Neural cell (in vitro differentiated cells): ENCODE data around the gene TMPRSS6. TPM values are rescaled to one million over a fixed set of nuclear protein-coding genes. Genes with fewer than 3 reads are reported as not detected.

Experiments used
- H2AFZ ChIP-seq: fragments of 200-600, 300-800 bp; sonication (generic), shearing (Covaris generic); 2 replicates; pipeline ENCODE4 v1.6.0; 2014; ENCODE audit warnings: low read depth, mild to moderate bottlenecking, antibody characterized with exemption, low read length, moderate library complexity
- H3F3A ChIP-seq: fragments of 200-600 bp; shearing (Covaris generic); 2 replicates; pipeline ENCODE4 v1.6.1; 2016; ENCODE audit warnings: mild to moderate bottlenecking, moderate library complexity, mixed read lengths, antibody characterized with exemption, low read length; ENCODE audit not compliant: insufficient read depth, poor library complexity, severe bottlenecking
- H3K27ac ChIP-seq: fragments of 200-600, 300-800 bp; sonication (generic), shearing (Covaris generic); 2 replicates; pipeline ENCODE4 v1.5.1; 2014; ENCODE audit warnings: mild to moderate bottlenecking, low read length, moderate library complexity
- H3K27me3 ChIP-seq: fragments of 300-800, 200-600 bp; sonication (generic), shearing (Covaris generic); 2 replicates; pipeline ENCODE4 v1.6.0; 2014; ENCODE audit warnings: mild to moderate bottlenecking, low read depth, low read length, moderate library complexity; ENCODE audit not compliant: insufficient read depth
- H3K36me3 ChIP-seq: fragments of 300-800, 200-600 bp; sonication (generic), shearing (Covaris generic); 2 replicates; pipeline ENCODE4 v1.5.1; 2014; ENCODE audit warnings: mild to moderate bottlenecking, antibody characterized with exemption, low read length, moderate library complexity; ENCODE audit not compliant: insufficient read depth
- H3K4me2 ChIP-seq: fragments of 300-800, 200-600 bp; sonication (generic), shearing (Covaris generic); 2 replicates; pipeline ENCODE4 v1.6.0; 2014; ENCODE audit warnings: mild to moderate bottlenecking, low read length
- H3K4me3 ChIP-seq: fragments of 300-800, 200-600 bp; sonication (generic), shearing (Covaris generic); 2 replicates; pipeline ENCODE4 v1.5.1; 2014; ENCODE audit warnings: mild to moderate bottlenecking, low read length, moderate library complexity
- H3K79me2 ChIP-seq: fragments of 200-600 bp; shearing (Covaris generic); replicated peaks from 2 replicates; pipeline ENCODE4 v1.6.0; 2014; ENCODE audit warnings: mild to moderate bottlenecking, low read length, moderate library complexity; ENCODE audit not compliant: insufficient read depth
- H3K9ac ChIP-seq: fragments of 300-800, 200-600 bp; sonication (generic), shearing (Covaris generic); 2 replicates; pipeline ENCODE4 v1.6.1; 2016; ENCODE audit warnings: mild to moderate bottlenecking, low read length, mixed read lengths
- H3K9me2 ChIP-seq: fragments of 200-600 bp; shearing (Covaris generic); 2 replicates; pipeline ENCODE4 v1.6.1; 2016; ENCODE audit warnings: mild to moderate bottlenecking, low read length, mixed read lengths; ENCODE audit not compliant: insufficient read depth
- H3K9me3 ChIP-seq: fragments of 200-600, 300-800 bp; sonication (generic), shearing (Covaris generic); 2 replicates; pipeline ENCODE4 v1.6.1; 2016; ENCODE audit warnings: mild to moderate bottlenecking, mixed run types, low read length, moderate library complexity, mixed read lengths
- H4K20me1 ChIP-seq: fragments of 200-600 bp; shearing (Covaris generic); 2 replicates; pipeline ENCODE4 v1.6.1; 2016; ENCODE audit warnings: mild to moderate bottlenecking, mixed run types; ENCODE audit not compliant: insufficient read depth
- CTCF ChIP-seq: fragments of 450-650 bp; IDR thresholded peaks from 2 replicates; pipeline ENCODE4 v1.5.1; 2014; ENCODE audit warnings: antibody characterized with exemption, mild to moderate bottlenecking, moderate library complexity; ENCODE audit not compliant: poor library complexity, severe bottlenecking
- EP300 ChIP-seq: fragments of 450-650 bp; conservative IDR thresholded peaks from 2 replicates; pipeline ENCODE4 v1.6.1; 2014; ENCODE audit warnings: antibody characterized with exemption, mild to moderate bottlenecking, moderate library complexity; ENCODE audit not compliant: poor library complexity, severe bottlenecking
- EZH2 ChIP-seq: fragments of 200-600, 300-800 bp; shearing (Covaris generic), sonication (generic); IDR thresholded peaks from 2 replicates; pipeline ENCODE4 v1.6.1; 2014; ENCODE audit warnings: antibody characterized with exemption, low read length, borderline replicate concordance, mild to moderate bottlenecking; ENCODE audit not compliant: insufficient read depth, poor library complexity, severe bottlenecking
- MXI1 ChIP-seq: fragments of 450-650 bp; conservative IDR thresholded peaks from 2 replicates; pipeline ENCODE4 v1.6.1; 2014; ENCODE audit warnings: antibody characterized with exemption, mild to moderate bottlenecking; ENCODE audit not compliant: poor library complexity, severe bottlenecking
- POLR2AphosphoS5 ChIP-seq: IDR thresholded peaks from 2 replicates; pipeline ENCODE4 v1.6.1; 2012
- RAD21 ChIP-seq: fragments of 450-650 bp; conservative IDR thresholded peaks from 2 replicates; pipeline ENCODE4 v1.6.1; 2014; ENCODE audit warnings: antibody characterized with exemption, mild to moderate bottlenecking, moderate library complexity
- REST ChIP-seq: IDR thresholded peaks from 2 replicates; pipeline ENCODE4 v1.6.1; 2012; ENCODE audit warnings: borderline replicate concordance
- SMC3 ChIP-seq: fragments of 450-650 bp; conservative IDR thresholded peaks from 2 replicates; pipeline ENCODE4 v1.6.1; 2014; ENCODE audit warnings: antibody characterized with exemption, mild to moderate bottlenecking, moderate library complexity; ENCODE audit not compliant: poor library complexity
- TAF1 ChIP-seq: IDR thresholded peaks from 2 replicates; pipeline ENCODE4 v1.6.1; 2012; ENCODE audit warnings: low read depth
- polyA plus RNA-seq: library from polyadenylated mRNA; depleted of rRNA; stranded (reverse); fragments of >200 nt; gene quantifications from 2 replicates; pipeline ENCODE4 v1.2.3, GENCODE V29; 2014

The TMPRSS6 gene
- polyA plus RNA-seq, 1 donor from 2014 or later, result not detected

GRCh38 chr22:37058917-37059701 is 50.4 kb downstream of the TMPRSS6 start:
- TF ChIP-seq TAF1 (no peak), SMC3 (no peak), EZH2 (no peak), MXI1 (no peak), RAD21 (no peak), REST (no peak), POLR2AphosphoS5 (no peak), EP300 (no peak), CTCF (no peak)
- Histone ChIP-seq H3K9ac (no peak overlapping the region), H3K9me2 (no peaks in the 10 kb centered on the region), H3F3A (no peaks in the 10 kb centered on the region), H3K9me3 (no peaks in the 10 kb centered on the region), H3K79me2 (no peaks in the 10 kb centered on the region), H3K4me2 (no peak overlapping the region), H3K4me3 (no peak overlapping the region), H2AFZ (no peak overlapping the region), H3K36me3 (no peaks in the 10 kb centered on the region), H3K27ac (no peak overlapping the region), H3K27me3 (no peaks in the 10 kb centered on the region), H4K20me1 (no peaks in the 10 kb centered on the region)

- Histone ChIP-seq H3K27me3 (no peaks in the 10 kb centered on the region), H2AFZ (no peak overlapping the region), H3K79me2 (no peaks in the 10 kb centered on the region), H3K9ac (no peak overlapping the region), H4K20me1 (no peaks in the 10 kb centered on the region), H3K9me2 (no peaks in the 10 kb centered on the region), H3K36me3 (no peaks in the 10 kb centered on the region), H3K27ac (no peak overlapping the region), H3K4me3 (no peak overlapping the region), H3F3A (no peaks in the 10 kb centered on the region), H3K4me2 (no peak overlapping the region), H3K9me3 (no peaks in the 10 kb centered on the region)
- TF ChIP-seq TAF1 (no peak), RAD21 (no peak), SMC3 (no peak), POLR2AphosphoS5 (no peak), CTCF (no peak), EZH2 (no peak), REST (no peak), EP300 (no peak), MXI1 (no peak)
These were observed 51.6 kb downstream of the TMPRSS6 start for GRCh38 chr22:37057796-37058510.
